Measurements from ENCODE around the gene SPINK6. TPM values are rescaled to one million over a fixed set of nuclear protein-coding genes. Genes with fewer than 3 reads are reported as not detected.

SPINK6 gene
- total RNA-seq, 1 donor from 2014 or later, result not detected

DNA sequence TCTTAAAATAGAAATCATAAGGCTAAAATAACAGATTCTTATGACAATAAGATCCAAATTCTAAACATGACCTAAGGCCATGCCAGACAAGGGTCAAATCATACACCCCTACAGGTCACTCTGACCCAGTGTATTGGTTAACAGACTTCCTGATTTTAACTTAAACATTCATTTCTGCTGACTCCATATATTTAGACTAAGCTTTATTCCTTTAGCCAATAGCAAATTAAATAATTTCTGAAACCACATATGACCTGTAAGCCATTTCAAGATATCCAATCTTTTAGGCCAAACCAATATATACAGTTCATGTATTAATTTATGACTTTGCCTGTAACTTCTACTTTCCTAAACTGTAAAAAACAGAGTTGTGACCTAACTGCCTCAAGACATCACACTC lies 58.4 kb downstream of the SPINK6 start:
- H3K4me1 ChIP-seq, result no peaks in the 10 kb centered on the region
- intact Hi-C loops (cut with micrococcal nuclease), result no loop called here
- peaks cover 39% of the 10 kb centered on the region for H3K9me3 ChIP-seq (replicated peaks)
- no peak for DNase-seq
- TF ChIP-seq CTCF (IDR thresholded peaks at IDR 0.05; ENCODE audit: borderline replicate concordance), result no peak
- H3K27ac ChIP-seq (replicated peaks), result no peak overlapping the region
- H3K4me3 ChIP-seq, result no peak overlapping the region
- H3K27me3 ChIP-seq (ENCODE audit: low read depth), result no peaks in the 10 kb centered on the region
- no peaks in the 10 kb centered on the region for H3K36me3 ChIP-seq

Other genes with a start within 250 kb of the SPINK6 start
- gene SPINK5, start 139.1 kb upstream of the SPINK6 start, total RNA-seq, result 0.47 TPM
- not detected for gene SPINK14, start 34.5 kb upstream of the SPINK6 start, total RNA-seq
- not detected for gene MARCOL, start 35.5 kb downstream of the SPINK6 start, total RNA-seq
- gene SPINK13, start 65.8 kb downstream of the SPINK6 start, total RNA-seq, result not detected
- not detected for gene SPINK7, start 109.4 kb downstream of the SPINK6 start, total RNA-seq
- not detected for gene SPINK9, start 132.5 kb downstream of the SPINK6 start, total RNA-seq
- 38.0 TPM for gene FBXO38, start 180.9 kb downstream of the SPINK6 start, total RNA-seq